Nephron progenitor cell (in vitro differentiated cells): ENCODE measurements around the gene MAP4K4.

Experiments used
- DNase-seq: peaks from one replicate; pipeline ENCODE4 v3.0.0; 2021
- H3K27ac Mint-ChIP-seq: 2 replicates; pipeline ENCODE4 v1.8.0; 2021; ENCODE audit warnings: mild to moderate bottlenecking, moderate library complexity, mixed read lengths
- H3K27me3 Mint-ChIP-seq: 2 replicates; pipeline ENCODE4 v1.8.0; 2021; ENCODE audit warnings: mild to moderate bottlenecking, low read depth, mixed read lengths; ENCODE audit not compliant: poor library complexity
- H3K36me3 Mint-ChIP-seq: 2 replicates; pipeline ENCODE4 v1.8.0; 2021; ENCODE audit warnings: low read depth, mixed read lengths
- H3K4me1 Mint-ChIP-seq: 2 replicates; pipeline ENCODE4 v1.8.0; 2021; ENCODE audit warnings: mixed read lengths
- H3K4me3 Mint-ChIP-seq: 2 replicates; pipeline ENCODE4 v1.8.0; 2021; ENCODE audit warnings: mild to moderate bottlenecking, moderate library complexity, mixed read lengths
- H3K9me3 Mint-ChIP-seq: 2 replicates; pipeline ENCODE4 v1.8.0; 2021; ENCODE audit warnings: mild to moderate bottlenecking, moderate library complexity, mixed read lengths
- TF ChIP-seq, protein P1 (sequence below): fragments of 200-600 bp; sonication (generic); IDR thresholded peaks from 2 replicates; pipeline ENCODE4 v1.5.0; 2021; ENCODE audit warnings: antibody characterized with exemption

Gene MAP4K4

DNA sequence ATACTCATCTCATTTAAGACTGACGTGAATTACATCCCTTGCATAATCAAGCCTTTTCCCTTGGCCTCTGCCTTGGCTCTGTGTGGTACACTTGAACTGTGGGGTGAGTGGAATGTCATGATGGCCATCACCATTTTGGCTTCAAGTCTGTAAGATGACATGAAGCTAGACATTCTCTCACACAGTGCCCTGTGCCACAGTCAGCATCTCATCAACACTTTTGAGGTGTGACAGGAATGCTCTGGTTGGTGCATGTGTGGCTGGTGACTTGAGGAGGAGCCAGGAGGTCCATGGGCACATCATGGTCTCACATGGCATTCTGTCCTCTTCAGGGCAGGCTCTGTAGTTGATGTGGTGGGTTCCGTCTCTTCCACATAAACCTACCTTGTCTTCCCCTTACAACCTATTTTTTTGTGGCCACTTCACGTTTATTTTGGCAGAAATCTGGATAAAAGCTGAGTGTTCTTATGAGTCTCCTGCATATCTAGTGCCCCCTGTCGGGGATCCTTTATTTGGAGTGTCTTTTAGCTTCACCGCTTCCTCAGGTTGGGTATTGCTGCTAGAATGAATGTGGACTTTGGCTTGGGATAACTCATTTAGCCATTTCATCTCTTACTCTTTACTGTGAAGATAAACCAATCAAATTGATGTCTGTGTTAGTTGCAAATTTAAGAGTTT lies 28.1 kb downstream of the MAP4K4 start:
- H3K4me1 Mint-ChIP-seq = peaks cover 22% of the 10 kb centered on the region
- peaks cover 15% of the 10 kb centered on the region for H3K9me3 Mint-ChIP-seq
- no peak for DNase-seq
- TF ChIP-seq, protein P1, sequence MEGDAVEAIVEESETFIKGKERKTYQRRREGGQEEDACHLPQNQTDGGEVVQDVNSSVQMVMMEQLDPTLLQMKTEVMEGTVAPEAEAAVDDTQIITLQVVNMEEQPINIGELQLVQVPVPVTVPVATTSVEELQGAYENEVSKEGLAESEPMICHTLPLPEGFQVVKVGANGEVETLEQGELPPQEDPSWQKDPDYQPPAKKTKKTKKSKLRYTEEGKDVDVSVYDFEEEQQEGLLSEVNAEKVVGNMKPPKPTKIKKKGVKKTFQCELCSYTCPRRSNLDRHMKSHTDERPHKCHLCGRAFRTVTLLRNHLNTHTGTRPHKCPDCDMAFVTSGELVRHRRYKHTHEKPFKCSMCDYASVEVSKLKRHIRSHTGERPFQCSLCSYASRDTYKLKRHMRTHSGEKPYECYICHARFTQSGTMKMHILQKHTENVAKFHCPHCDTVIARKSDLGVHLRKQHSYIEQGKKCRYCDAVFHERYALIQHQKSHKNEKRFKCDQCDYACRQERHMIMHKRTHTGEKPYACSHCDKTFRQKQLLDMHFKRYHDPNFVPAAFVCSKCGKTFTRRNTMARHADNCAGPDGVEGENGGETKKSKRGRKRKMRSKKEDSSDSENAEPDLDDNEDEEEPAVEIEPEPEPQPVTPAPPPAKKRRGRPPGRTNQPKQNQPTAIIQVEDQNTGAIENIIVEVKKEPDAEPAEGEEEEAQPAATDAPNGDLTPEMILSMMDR = peak; percentile 12
- H3K27me3 Mint-ChIP-seq = no peaks in the 10 kb centered on the region
- H3K36me3 Mint-ChIP-seq = peaks cover 73% of the 10 kb centered on the region
- no peak overlapping the region for H3K27ac Mint-ChIP-seq
- no peak overlapping the region for H3K4me3 Mint-ChIP-seq

DNA sequence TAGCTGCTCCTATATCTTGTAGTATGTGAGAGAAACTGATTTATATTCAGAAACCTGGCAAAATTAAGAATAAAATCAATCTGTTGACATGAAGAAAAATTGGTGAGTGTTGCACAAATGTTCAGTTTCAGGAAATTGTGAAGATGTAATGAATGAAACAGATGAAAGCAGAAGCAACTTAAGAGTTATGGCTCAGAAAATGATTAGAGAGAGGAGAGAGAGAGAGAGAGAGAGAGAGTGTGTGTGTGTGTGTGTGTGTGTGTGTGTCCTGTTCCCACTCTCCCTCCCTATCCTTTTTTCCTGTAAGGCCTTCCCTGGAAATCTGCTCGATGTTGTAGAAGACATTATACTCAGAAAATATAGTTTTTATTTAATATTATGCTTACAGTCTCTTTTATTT lies 31.4 kb downstream of the MAP4K4 start:
- Mint-ChIP-seq H3K4me1 (peaks cover 42% of the 10 kb centered on the region), H3K9me3 (no peaks in the 10 kb centered on the region), H3K27me3 (no peaks in the 10 kb centered on the region), H3K27ac (no peak overlapping the region), H3K4me3 (no peak overlapping the region), H3K36me3 (peaks cover 43% of the 10 kb centered on the region)
- TF ChIP-seq, protein P1 = no peak
- DNase-seq = no peak

DNA sequence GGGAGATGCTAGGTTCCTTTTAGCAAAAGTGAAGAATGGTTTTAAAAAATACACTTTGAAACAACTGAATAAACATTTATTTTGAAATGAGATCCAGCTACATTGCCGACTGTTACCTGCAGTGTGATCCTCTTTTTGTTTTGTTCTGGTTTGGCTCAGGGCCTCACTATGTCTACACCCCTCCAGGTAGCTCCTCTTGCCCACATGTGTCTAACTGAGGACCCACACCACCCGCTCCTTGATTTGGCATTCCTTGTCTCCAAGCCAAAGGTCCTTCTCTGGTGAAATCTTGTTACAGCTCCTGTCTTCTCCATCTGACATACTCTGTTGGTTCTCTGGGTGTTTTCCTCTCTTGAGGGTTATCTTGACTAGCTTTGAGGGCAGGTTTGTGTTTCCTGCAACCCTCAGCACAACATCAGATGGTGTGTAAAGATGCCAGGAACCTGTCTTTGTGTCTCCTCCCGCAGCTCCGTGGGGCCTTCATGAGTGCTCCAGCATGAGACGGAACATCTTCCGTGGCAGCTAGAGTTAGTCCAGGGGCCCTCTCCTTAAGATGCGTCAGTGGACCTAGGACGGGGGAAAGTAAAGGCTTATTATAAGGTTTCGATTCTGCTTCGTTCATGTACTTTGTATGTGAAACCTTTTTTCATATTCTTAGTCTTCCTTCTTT lies 32.1 kb downstream of the MAP4K4 start:
- peaks cover 48% of the 10 kb centered on the region for H3K4me1 Mint-ChIP-seq
- H3K27me3 Mint-ChIP-seq = no peaks in the 10 kb centered on the region
- peaks cover 36% of the 10 kb centered on the region for H3K36me3 Mint-ChIP-seq
- no peak for DNase-seq
- H3K4me3 Mint-ChIP-seq = no peak overlapping the region
- no peaks in the 10 kb centered on the region for H3K9me3 Mint-ChIP-seq
- H3K27ac Mint-ChIP-seq = peak overlapping the region; percentile 25
- TF ChIP-seq, protein P1 = no peak

DNA sequence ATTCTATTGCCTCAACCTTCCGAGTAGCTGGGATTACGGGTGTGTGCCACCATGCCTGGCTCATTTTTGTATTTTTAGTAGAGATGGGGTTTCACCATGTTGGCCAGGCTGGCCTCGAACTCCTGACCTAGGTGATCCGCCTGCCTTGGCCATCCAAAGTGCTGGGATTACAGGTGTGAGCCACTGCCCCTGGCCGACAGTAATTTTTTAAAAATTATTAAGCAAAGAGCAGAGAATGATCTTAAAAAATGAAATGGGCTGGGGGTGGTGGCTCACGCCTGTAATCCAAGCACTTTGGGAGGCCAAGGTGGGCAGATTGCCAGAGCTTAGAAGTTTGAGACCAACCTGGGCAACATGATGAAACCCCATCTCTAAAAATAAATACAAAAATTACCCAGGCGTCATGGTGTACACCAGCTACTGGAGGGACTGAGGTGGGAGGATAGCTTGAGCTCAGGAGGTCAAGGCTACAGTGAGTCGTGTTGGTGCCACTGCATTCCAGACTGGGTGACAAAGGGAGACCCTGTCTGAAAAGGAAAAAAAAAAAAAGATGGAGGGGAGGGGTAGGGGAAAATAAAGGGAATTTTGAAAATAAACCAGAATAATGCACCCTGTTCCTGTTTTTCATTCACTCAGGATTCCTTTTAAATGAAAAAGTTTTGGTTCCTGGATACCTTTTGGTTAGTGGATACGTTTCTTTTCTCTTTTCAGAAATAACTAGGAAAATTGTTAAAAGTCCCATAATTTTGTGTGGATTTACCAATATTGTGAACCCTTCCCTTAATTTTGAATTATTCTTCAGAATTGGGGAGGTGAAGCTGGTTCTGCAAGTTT lies 33.9 kb downstream of the MAP4K4 start:
- no peak for DNase-seq
- H3K4me1 Mint-ChIP-seq = peaks cover 65% of the 10 kb centered on the region
- TF ChIP-seq, protein P1 = no peak
- H3K9me3 Mint-ChIP-seq = no peaks in the 10 kb centered on the region
- H3K27ac Mint-ChIP-seq = no peak overlapping the region
- no peaks in the 10 kb centered on the region for H3K27me3 Mint-ChIP-seq
- no peak overlapping the region for H3K4me3 Mint-ChIP-seq
- H3K36me3 Mint-ChIP-seq = peaks cover 24% of the 10 kb centered on the region

DNA sequence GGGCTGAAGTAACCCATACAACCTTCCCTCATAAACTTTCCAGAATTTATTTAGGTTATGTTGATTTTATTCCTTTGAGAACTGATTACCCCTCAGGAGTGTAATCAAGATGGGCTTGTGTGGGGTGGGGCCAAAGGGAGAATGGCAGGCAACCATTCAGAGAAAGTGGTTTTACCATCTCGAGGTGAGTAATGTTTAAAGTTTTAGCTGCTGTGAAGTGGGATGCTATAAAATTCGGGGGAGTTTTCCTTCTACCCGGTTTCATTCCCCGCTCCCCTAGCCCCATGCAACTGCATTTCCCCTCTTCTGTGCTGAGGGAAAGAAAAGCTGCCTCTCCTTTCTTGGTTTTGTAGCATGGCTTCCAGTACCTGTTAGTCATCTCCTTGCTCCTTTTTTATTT lies 34.7 kb downstream of the MAP4K4 start:
- H3K4me1 Mint-ChIP-seq = peaks cover 71% of the 10 kb centered on the region
- peak overlapping the region; percentile 15 for H3K4me3 Mint-ChIP-seq
- H3K36me3 Mint-ChIP-seq = peaks cover 20% of the 10 kb centered on the region
- no peak for DNase-seq
- no peaks in the 10 kb centered on the region for H3K27me3 Mint-ChIP-seq
- H3K27ac Mint-ChIP-seq = peak overlapping the region; percentile 76
- TF ChIP-seq, protein P1 = no peak
- H3K9me3 Mint-ChIP-seq = no peaks in the 10 kb centered on the region
